GM12801 (cell line): ENCODE measurements around the gene ZNF503.

ENCODE experiments used
- CTCF ChIP-seq: IDR thresholded peaks from one replicate; pipeline ENCODE4 v1.5.1; 2011; ENCODE audit warnings: control low read depth; ENCODE audit not compliant: insufficient read length; ENCODE audit errors: extremely low read depth

Gene ZNF503

GRCh38 chr10:75425291-75426079 is 23.9 kb upstream of the ZNF503 start:
- TF ChIP-seq CTCF = no peak

- no peak for TF ChIP-seq CTCF
Observed at GRCh38 chr10:75424571-75424970, 23.0 kb upstream of the ZNF503 start.

- no peak for TF ChIP-seq CTCF
Observed at GRCh38 chr10:75422913-75423312, 21.3 kb upstream of the ZNF503 start.

GRCh38 chr10:75418712-75419111 is 17.1 kb upstream of the ZNF503 start:
- TF ChIP-seq CTCF = no peak

- TF ChIP-seq CTCF = no peak
Observed at GRCh38 chr10:75418293-75418692, 16.7 kb upstream of the ZNF503 start.

GRCh38 chr10:75417522-75417927 is 16.0 kb upstream of the ZNF503 start:
- TF ChIP-seq CTCF = no peak

GRCh38 chr10:75414527-75414926 is 13.0 kb upstream of the ZNF503 start:
- TF ChIP-seq CTCF = no peak
